ENCODE results near the gene ZNF25.
"Not testable (repeated sequence)": the region's sequence is repeated elsewhere in the genome, so short reads cannot be mapped to it uniquely, and the experiment has no call there.

DNA sequence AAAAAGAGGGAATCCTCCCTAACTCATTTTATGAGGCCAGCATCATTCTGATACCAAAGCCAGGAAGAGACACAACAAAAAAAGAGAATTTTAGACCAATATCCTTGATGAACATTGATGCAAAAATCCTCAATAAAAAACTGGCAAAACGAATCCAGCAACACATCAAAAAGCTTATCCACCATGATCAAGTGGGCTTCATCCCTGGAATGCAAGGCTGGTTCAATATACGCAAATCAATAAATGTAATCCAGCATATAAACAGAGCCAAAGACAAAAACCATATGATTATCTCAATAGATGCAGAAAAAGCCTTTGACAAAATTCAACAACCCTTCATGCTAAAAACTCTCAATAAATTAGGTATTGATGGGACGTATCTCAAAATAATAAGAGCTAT, 22.5 kb upstream of the ZNF25 start:
- TF ChIP-seq, protein P1, sequence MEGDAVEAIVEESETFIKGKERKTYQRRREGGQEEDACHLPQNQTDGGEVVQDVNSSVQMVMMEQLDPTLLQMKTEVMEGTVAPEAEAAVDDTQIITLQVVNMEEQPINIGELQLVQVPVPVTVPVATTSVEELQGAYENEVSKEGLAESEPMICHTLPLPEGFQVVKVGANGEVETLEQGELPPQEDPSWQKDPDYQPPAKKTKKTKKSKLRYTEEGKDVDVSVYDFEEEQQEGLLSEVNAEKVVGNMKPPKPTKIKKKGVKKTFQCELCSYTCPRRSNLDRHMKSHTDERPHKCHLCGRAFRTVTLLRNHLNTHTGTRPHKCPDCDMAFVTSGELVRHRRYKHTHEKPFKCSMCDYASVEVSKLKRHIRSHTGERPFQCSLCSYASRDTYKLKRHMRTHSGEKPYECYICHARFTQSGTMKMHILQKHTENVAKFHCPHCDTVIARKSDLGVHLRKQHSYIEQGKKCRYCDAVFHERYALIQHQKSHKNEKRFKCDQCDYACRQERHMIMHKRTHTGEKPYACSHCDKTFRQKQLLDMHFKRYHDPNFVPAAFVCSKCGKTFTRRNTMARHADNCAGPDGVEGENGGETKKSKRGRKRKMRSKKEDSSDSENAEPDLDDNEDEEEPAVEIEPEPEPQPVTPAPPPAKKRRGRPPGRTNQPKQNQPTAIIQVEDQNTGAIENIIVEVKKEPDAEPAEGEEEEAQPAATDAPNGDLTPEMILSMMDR (optimal IDR thresholded peaks at IDR 0.05 in 1 of 3, IDR thresholded peaks at IDR 0.05 in 1 of 3, conservative IDR thresholded peaks at IDR 0.05 in 1 of 3; ENCODE audit: extremely low read depth in 1 of 3, insufficient read depth in 2 of 3, low read length in 3 of 3) = not testable (repeated sequence)
- not testable (repeated sequence) for TF ChIP-seq EZH2 (IDR thresholded peaks at IDR 0.05; ENCODE audit: low read length)

Measured in keratinocyte (primary cell).